Panc1 (cell line): ENCODE data around the gene STOML2.

Source experiments
- POLR2AphosphoS5 ChIP-seq: IDR thresholded peaks from 2 replicates; pipeline ENCODE4 v1.6.1; 2012; ENCODE audit warnings: mild to moderate bottlenecking, low read depth, low read length, moderate library complexity
- REST ChIP-seq, 2 experiments: IDR thresholded peaks; 2 replicates each; pipeline ENCODE4 v1.6.1; 2011 to 2012; ENCODE audit warnings: low read depth in 2 of 2, control low read depth in 1 of 2, low read length in 1 of 2, mild to moderate bottlenecking in 1 of 2, moderate library complexity in 1 of 2; ENCODE audit not compliant: insufficient read depth in 1 of 2
- SIN3A ChIP-seq: IDR thresholded peaks from 2 replicates; pipeline ENCODE4 v1.6.1; 2012; ENCODE audit warnings: low read depth, mild to moderate bottlenecking, low read length, moderate library complexity, borderline replicate concordance; ENCODE audit not compliant: insufficient read depth
- TCF7L2 ChIP-seq: IDR thresholded peaks from 2 replicates; pipeline ENCODE4 v1.6.1; 2011; ENCODE audit warnings: mild to moderate bottlenecking, low read depth, low read length, inconsistent platforms
- TF ChIP-seq, protein P1 (sequence below): fragments of 450-650 bp; IDR thresholded peaks from 2 replicates; pipeline ENCODE4 v1.5.1; 2017; ENCODE audit warnings: mild to moderate bottlenecking

- TF ChIP-seq, protein P1, sequence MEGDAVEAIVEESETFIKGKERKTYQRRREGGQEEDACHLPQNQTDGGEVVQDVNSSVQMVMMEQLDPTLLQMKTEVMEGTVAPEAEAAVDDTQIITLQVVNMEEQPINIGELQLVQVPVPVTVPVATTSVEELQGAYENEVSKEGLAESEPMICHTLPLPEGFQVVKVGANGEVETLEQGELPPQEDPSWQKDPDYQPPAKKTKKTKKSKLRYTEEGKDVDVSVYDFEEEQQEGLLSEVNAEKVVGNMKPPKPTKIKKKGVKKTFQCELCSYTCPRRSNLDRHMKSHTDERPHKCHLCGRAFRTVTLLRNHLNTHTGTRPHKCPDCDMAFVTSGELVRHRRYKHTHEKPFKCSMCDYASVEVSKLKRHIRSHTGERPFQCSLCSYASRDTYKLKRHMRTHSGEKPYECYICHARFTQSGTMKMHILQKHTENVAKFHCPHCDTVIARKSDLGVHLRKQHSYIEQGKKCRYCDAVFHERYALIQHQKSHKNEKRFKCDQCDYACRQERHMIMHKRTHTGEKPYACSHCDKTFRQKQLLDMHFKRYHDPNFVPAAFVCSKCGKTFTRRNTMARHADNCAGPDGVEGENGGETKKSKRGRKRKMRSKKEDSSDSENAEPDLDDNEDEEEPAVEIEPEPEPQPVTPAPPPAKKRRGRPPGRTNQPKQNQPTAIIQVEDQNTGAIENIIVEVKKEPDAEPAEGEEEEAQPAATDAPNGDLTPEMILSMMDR, result no peak
- TF ChIP-seq POLR2AphosphoS5, result no peak
- TF ChIP-seq TCF7L2, result no peak
- no peak for TF ChIP-seq REST (IDR thresholded peaks at IDR 0.05; ENCODE audit: insufficient read depth in 1 of 2, low read depth in 2 of 2, low read length in 1 of 2)
- 0 out of 2 replicates have a peak, but pooled peaks have one; percentile 85 for TF ChIP-seq SIN3A
Observed at GRCh38 chr9:35116898-35117551, 14.1 kb upstream of the STOML2 start.
